ENCODE measurements around the gene DBP. TPM values are rescaled to one million over a fixed set of nuclear protein-coding genes. Genes with fewer than 3 reads are reported as not detected.

The DBP gene
- total and polyA plus RNA-seq, 2 experiments from 2014 or later, result 5.7 to 6.3 TPM

DNA sequence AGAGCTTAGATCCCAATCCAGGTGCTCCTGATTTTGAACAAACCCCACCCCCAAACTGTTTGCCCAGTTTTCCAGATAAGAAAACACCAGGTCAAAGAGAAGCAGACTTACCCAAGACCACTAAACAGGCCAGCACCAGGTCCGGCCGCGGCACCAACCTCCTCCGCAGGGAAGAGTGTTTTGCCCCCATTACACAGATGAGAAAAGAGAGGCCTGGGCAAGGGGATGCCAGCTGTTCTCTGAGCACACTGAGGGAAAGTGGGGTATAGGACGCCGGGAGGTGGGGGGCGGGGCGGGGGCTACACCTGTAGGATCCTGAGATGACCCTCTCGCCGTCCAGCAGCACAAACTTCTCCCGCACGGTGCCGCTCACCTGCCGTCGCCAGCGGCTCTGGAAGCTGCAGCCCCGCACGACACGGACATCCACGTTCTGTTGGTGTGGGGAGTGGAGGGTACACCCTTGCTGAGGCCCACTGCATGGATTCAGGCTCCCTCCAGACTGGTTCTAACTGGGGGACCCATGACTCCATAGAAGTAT is 27.5 kb downstream of the DBP start:
- peaks cover 14% of the 10 kb centered on the region for H3K4me1 Mint-ChIP-seq
- Histone ChIP-seq H3K36me3 (ENCODE audit: insufficient read depth) (no peaks in the 10 kb centered on the region), H3K4me2 (no peak overlapping the region), H3K4me3 (no peak overlapping the region), H3K4me1 (ENCODE audit: insufficient read depth) (peaks cover 10% of the 10 kb centered on the region; the same call in 1 of the 2 replicates), H3K27ac (ENCODE audit: low read depth) (no peak overlapping the region), H3K9me2 (ENCODE audit: insufficient read depth) (no peaks in the 10 kb centered on the region), H3F3A (replicated peaks; ENCODE audit: low read depth) (peaks cover 8% of the 10 kb centered on the region; the same call in 1 of the 2 replicates), H3K27me3 (ENCODE audit: insufficient read depth) (no peaks in the 10 kb centered on the region), H3K79me2 (replicated peaks; ENCODE audit: insufficient read depth) (no peaks in the 10 kb centered on the region), H2AFZ (no peak overlapping the region), H4K20me1 (replicated peaks; ENCODE audit: insufficient read depth) (no peaks in the 10 kb centered on the region)
- H3K36me3 Mint-ChIP-seq (ENCODE audit: low read depth), result peaks cover 12% of the 10 kb centered on the region
- H3K4me3 Mint-ChIP-seq, result no peak overlapping the region
- DNase-seq (ENCODE audit: low spot score), result no peak
- TF ChIP-seq, protein P1, sequence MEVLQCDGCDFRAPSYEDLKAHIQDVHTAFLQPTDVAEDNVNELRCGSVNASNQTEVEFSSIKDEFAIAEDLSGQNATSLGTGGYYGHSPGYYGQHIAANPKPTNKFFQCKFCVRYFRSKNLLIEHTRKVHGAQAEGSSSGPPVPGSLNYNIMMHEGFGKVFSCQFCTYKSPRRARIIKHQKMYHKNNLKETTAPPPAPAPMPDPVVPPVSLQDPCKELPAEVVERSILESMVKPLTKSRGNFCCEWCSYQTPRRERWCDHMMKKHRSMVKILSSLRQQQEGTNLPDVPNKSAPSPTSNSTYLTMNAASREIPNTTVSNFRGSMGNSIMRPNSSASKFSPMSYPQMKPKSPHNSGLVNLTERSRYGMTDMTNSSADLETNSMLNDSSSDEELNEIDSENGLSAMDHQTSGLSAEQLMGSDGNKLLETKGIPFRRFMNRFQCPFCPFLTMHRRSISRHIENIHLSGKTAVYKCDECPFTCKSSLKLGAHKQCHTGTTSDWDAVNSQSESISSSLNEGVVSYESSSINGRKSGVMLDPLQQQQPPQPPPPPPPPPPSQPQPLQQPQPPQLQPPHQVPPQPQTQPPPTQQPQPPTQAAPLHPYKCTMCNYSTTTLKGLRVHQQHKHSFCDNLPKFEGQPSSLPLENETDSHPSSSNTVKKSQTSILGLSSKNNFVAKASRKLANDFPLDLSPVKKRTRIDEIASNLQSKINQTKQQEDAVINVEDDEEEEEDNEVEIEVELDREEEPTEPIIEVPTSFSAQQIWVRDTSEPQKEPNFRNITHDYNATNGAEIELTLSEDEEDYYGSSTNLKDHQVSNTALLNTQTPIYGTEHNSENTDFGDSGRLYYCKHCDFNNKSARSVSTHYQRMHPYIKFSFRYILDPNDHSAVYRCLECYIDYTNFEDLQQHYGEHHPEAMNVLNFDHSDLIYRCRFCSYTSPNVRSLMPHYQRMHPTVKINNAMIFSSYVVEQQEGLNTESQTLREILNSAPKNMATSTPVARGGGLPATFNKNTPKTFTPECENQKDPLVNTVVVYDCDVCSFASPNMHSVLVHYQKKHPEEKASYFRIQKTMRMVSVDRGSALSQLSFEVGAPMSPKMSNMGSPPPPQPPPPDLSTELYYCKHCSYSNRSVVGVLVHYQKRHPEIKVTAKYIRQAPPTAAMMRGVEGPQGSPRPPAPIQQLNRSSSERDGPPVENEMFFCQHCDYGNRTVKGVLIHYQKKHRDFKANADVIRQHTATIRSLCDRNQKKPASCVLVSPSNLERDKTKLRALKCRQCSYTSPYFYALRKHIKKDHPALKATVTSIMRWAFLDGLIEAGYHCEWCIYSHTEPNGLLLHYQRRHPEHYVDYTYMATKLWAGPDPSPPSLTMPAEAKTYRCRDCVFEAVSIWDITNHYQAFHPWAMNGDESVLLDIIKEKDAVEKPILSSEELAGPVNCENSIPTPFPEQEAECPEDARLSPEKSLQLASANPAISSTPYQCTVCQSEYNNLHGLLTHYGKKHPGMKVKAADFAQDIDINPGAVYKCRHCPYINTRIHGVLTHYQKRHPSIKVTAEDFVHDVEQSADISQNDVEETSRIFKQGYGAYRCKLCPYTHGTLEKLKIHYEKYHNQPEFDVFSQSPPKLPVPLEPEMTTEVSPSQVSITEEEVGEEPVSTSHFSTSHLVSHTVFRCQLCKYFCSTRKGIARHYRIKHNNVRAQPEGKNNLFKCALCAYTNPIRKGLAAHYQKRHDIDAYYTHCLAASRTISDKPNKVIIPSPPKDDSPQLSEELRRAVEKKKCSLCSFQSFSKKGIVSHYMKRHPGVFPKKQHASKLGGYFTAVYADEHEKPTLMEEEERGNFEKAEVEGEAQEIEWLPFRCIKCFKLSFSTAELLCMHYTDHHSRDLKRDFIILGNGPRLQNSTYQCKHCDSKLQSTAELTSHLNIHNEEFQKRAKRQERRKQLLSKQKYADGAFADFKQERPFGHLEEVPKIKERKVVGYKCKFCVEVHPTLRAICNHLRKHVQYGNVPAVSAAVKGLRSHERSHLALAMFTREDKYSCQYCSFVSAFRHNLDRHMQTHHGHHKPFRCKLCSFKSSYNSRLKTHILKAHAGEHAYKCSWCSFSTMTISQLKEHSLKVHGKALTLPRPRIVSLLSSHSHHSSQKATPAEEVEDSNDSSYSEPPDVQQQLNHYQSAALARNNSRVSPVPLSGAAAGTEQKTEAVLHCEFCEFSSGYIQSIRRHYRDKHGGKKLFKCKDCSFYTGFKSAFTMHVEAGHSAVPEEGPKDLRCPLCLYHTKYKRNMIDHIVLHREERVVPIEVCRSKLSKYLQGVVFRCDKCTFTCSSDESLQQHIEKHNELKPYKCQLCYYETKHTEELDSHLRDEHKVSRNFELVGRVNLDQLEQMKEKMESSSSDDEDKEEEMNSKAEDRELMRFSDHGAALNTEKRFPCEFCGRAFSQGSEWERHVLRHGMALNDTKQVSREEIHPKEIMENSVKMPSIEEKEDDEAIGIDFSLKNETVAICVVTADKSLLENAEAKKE (CRISPR knock-in tag; IDR thresholded peaks at IDR 0.05), result no peak
- no peak for TF ChIP-seq CREB1 (CRISPR knock-in tag; IDR thresholded peaks at IDR 0.05; ENCODE audit: low read depth)
- no peak for TF ChIP-seq NANOG (IDR thresholded peaks at IDR 0.05; ENCODE audit: borderline replicate concordance)
- no peak for TF ChIP-seq JUNB (IDR thresholded peaks at IDR 0.05; ENCODE audit: unreplicated experiment)
- no peak for TF ChIP-seq EZH2phosphoT487 (IDR thresholded peaks at IDR 0.05; ENCODE audit: unreplicated experiment)
- TF ChIP-seq, protein P2, sequence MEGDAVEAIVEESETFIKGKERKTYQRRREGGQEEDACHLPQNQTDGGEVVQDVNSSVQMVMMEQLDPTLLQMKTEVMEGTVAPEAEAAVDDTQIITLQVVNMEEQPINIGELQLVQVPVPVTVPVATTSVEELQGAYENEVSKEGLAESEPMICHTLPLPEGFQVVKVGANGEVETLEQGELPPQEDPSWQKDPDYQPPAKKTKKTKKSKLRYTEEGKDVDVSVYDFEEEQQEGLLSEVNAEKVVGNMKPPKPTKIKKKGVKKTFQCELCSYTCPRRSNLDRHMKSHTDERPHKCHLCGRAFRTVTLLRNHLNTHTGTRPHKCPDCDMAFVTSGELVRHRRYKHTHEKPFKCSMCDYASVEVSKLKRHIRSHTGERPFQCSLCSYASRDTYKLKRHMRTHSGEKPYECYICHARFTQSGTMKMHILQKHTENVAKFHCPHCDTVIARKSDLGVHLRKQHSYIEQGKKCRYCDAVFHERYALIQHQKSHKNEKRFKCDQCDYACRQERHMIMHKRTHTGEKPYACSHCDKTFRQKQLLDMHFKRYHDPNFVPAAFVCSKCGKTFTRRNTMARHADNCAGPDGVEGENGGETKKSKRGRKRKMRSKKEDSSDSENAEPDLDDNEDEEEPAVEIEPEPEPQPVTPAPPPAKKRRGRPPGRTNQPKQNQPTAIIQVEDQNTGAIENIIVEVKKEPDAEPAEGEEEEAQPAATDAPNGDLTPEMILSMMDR (conservative IDR thresholded peaks at IDR 0.05; ENCODE audit: low read depth in 2 of 2), result no peak
- TF ChIP-seq, protein P3, sequence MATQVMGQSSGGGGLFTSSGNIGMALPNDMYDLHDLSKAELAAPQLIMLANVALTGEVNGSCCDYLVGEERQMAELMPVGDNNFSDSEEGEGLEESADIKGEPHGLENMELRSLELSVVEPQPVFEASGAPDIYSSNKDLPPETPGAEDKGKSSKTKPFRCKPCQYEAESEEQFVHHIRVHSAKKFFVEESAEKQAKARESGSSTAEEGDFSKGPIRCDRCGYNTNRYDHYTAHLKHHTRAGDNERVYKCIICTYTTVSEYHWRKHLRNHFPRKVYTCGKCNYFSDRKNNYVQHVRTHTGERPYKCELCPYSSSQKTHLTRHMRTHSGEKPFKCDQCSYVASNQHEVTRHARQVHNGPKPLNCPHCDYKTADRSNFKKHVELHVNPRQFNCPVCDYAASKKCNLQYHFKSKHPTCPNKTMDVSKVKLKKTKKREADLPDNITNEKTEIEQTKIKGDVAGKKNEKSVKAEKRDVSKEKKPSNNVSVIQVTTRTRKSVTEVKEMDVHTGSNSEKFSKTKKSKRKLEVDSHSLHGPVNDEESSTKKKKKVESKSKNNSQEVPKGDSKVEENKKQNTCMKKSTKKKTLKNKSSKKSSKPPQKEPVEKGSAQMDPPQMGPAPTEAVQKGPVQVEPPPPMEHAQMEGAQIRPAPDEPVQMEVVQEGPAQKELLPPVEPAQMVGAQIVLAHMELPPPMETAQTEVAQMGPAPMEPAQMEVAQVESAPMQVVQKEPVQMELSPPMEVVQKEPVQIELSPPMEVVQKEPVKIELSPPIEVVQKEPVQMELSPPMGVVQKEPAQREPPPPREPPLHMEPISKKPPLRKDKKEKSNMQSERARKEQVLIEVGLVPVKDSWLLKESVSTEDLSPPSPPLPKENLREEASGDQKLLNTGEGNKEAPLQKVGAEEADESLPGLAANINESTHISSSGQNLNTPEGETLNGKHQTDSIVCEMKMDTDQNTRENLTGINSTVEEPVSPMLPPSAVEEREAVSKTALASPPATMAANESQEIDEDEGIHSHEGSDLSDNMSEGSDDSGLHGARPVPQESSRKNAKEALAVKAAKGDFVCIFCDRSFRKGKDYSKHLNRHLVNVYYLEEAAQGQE (IDR thresholded peaks at IDR 0.05; ENCODE audit: unreplicated experiment), result no peak
- TF ChIP-seq POLR2AphosphoS5 (IDR thresholded peaks at IDR 0.05; ENCODE audit: low read depth), result no peak
- no peak for TF ChIP-seq STAT1 (IDR thresholded peaks at IDR 0.05; ENCODE audit: unreplicated experiment)
- TF ChIP-seq, protein P4, sequence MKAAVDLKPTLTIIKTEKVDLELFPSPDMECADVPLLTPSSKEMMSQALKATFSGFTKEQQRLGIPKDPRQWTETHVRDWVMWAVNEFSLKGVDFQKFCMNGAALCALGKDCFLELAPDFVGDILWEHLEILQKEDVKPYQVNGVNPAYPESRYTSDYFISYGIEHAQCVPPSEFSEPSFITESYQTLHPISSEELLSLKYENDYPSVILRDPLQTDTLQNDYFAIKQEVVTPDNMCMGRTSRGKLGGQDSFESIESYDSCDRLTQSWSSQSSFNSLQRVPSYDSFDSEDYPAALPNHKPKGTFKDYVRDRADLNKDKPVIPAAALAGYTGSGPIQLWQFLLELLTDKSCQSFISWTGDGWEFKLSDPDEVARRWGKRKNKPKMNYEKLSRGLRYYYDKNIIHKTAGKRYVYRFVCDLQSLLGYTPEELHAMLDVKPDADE (IDR thresholded peaks at IDR 0.05), result no peak
- no peak for TF ChIP-seq ZNF114 (CRISPR knock-in tag; IDR thresholded peaks at IDR 0.05)
- TF ChIP-seq ZNF331 (CRISPR knock-in tag; IDR thresholded peaks at IDR 0.05; ENCODE audit: low read depth), result no peak
- no peak for TF ChIP-seq EZH2 (IDR thresholded peaks at IDR 0.05; ENCODE audit: low read depth, unreplicated experiment)
- no peaks in the 10 kb centered on the region; the same call in 2 of the 3 replicates for H3K9me3 Mint-ChIP-seq
- ATAC-seq, result no peak
- no peak overlapping the region for H3K27ac Mint-ChIP-seq
- H3K27me3 Mint-ChIP-seq (ENCODE audit: insufficient read depth, low read depth, poor library complexity), result peaks cover 25% of the 10 kb centered on the region

All from GM23338 (cell line).